ENCODE data around the gene GPC6. TPM values are rescaled to one million over a fixed set of nuclear protein-coding genes. Genes with fewer than 3 reads are reported as not detected.
A peak's percentile ranks its signal among the peaks of the same experiment; 100 is the strongest.

GPC6 gene
- polyA plus RNA-seq, 6 donors from 2014 or later: not detected

GRCh38 chr13:94414141-94414540 lies 1187.5 kb downstream of the GPC6 start:
- peaks cover 19 to 30% (median 20%) of the 10 kb centered on the region in 3 donors for H3K27me3 Mint-ChIP-seq
- H3K9me3 Mint-ChIP-seq: peaks cover 4 to 21% (median 13%) of the 10 kb centered on the region in 7 donors
- no peak overlapping the region for H3K4me3 Mint-ChIP-seq
- DNase-seq: no peak
- no peak for ATAC-seq (ENCODE audit: low read depth in 2 of 2)
- H3K4me1 Mint-ChIP-seq: peaks cover 8 to 11% (median 9%) of the 10 kb centered on the region in 3 donors
- no peak overlapping the region for H3K27ac Mint-ChIP-seq
- H3K36me3 Mint-ChIP-seq: peaks cover 4 to 11% of the 10 kb centered on the region in 2 donors

DNA sequence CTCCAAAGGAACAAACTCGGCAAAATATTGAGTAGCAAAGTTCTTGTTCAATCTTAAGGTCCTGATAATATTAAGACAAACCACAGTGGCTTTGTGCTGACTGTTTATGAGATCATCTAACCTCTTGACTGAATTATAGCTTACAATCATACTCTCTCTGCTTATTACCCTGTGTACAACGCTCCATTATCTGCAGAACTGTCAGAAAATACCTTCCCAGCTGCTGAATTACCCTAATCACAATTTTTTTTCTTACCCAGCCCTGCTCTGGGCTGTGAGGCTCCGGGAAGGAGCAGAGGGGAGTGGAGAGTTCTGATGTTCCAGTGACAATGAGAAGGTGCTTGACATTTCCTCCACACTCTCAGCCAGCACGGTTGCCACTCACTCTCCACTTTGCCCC lies 1188.1 kb downstream of the GPC6 start:
- H3K27ac Mint-ChIP-seq: no peak overlapping the region
- DNase-seq (no peak), ATAC-seq (ENCODE audit: low read depth in 2 of 2) (no peak)
- peaks cover 4 to 11% of the 10 kb centered on the region in 2 donors for H3K36me3 Mint-ChIP-seq
- H3K27me3 Mint-ChIP-seq: peaks cover 19 to 30% (median 20%) of the 10 kb centered on the region in 3 donors
- peaks cover 12 to 17% (median 14%) of the 10 kb centered on the region in 3 donors for H3K4me1 Mint-ChIP-seq
- H3K4me3 Mint-ChIP-seq: no peak overlapping the region
- peaks cover 4 to 21% (median 13%) of the 10 kb centered on the region in 7 donors for H3K9me3 Mint-ChIP-seq

DNA sequence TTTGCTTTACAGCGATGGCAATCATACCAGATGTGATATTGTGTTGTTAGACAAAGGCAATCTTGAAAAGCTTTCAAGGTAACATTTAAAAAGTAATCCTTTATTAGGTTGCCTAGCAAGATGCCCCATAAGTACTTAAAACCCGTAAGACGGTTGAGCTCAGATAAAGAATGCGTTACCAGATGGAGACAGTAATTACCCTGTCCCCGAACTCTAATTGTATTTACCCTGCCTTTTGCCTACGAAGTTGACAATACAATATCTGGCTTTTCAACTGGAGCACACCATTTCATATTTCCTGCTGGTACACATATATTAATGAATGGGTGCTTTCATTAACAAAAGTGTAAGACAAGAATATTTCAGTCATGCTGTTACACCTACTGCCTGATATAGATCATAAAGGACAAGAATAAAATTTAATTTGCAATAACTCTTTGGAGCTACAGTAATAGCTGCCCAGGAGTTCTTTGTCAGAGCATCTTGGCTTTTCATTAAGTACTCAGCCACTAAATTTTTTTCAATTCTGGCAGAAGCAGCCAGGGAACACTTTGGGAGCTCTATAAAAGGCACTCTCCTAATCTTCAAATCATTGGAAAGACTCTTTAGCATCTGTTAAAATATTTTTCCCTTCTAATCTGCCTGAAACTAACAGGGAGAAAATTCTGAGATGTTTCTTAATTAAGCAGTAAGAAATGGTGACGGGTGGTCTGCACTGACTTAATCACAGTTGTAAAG lies 1189.1 kb downstream of the GPC6 start:
- H3K27ac Mint-ChIP-seq: no peak overlapping the region
- peaks cover 19 to 27% (median 23%) of the 10 kb centered on the region in 3 donors for H3K4me1 Mint-ChIP-seq
- peaks cover 9 to 28% (median 13%) of the 10 kb centered on the region in 7 donors for H3K9me3 Mint-ChIP-seq
- peaks cover 4 to 20% of the 10 kb centered on the region in 2 donors for H3K36me3 Mint-ChIP-seq
- peaks cover 27 to 37% (median 29%) of the 10 kb centered on the region in 3 donors for H3K27me3 Mint-ChIP-seq
- H3K4me3 Mint-ChIP-seq: no peak overlapping the region
- ATAC-seq (ENCODE audit: low read depth in 2 of 2): no peak
- no peak for DNase-seq

GRCh38 chr13:94416454-94417080 lies 1190.0 kb downstream of the GPC6 start:
- ATAC-seq (ENCODE audit: low read depth in 2 of 2) (no peak), DNase-seq (no peak)
- no peak overlapping the region for H3K27ac Mint-ChIP-seq
- H3K4me3 Mint-ChIP-seq: no peak overlapping the region
- peaks cover 19 to 27% (median 23%) of the 10 kb centered on the region in 3 donors for H3K4me1 Mint-ChIP-seq
- H3K27me3 Mint-ChIP-seq: peaks cover 26 to 33% (median 27%) of the 10 kb centered on the region in 3 donors
- H3K9me3 Mint-ChIP-seq: peaks cover 9 to 36% (median 20%) of the 10 kb centered on the region in 7 donors
- peaks cover 4 to 20% of the 10 kb centered on the region in 2 donors for H3K36me3 Mint-ChIP-seq

GRCh38 chr13:94417294-94417693 lies 1190.7 kb downstream of the GPC6 start:
- Mint-ChIP-seq H3K27ac (no peak overlapping the region), H3K4me1 (peaks cover 19 to 27% (median 23%) of the 10 kb centered on the region in 3 donors), H3K36me3 (peaks cover 4 to 20% of the 10 kb centered on the region in 2 donors), H3K27me3 (peaks cover 22 to 30% (median 27%) of the 10 kb centered on the region in 3 donors), H3K9me3 (peaks cover 9 to 40% (median 24%) of the 10 kb centered on the region in 7 donors), H3K4me3 (peak overlapping the region in 2 of 8 donors; percentile 29 to 31)
- DNase-seq (no peak), ATAC-seq (ENCODE audit: low read depth in 2 of 2) (no peak)

DNA sequence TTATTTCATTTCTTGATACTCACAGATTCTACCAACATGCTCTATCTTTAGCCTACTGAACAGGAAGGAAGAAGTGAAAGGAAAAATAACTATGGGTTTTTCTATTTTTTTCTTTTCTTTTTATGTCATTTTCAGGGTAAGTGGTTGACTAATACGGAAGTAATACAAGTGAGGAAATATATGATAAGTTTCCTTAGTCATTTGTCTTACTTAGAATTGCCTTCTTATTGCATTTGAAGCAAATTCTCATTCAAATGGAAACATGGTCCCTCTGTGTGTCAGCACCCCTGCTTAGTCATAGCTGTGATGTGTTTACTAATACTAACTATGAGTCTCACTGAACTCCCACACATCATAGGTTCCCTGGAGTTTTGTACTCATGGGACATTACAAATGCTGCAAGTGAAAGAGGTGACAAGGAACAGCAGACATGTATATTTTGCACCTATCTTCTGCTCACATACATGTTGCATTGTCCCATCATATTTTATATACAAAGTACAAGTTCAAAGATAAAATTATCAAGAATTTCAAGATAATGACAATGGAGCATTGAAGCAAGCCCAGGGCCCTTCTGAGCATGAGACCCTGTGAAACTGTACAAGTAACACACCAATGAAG lies 1192.8 kb downstream of the GPC6 start:
- Mint-ChIP-seq H3K27ac (peak overlapping the region in 1 of 6 donors; percentile 61), H3K4me1 (peaks cover 19 to 27% (median 23%) of the 10 kb centered on the region in 3 donors), H3K27me3 (peaks cover 26 to 27% (median 26%) of the 10 kb centered on the region in 3 donors), H3K36me3 (peaks cover 4 to 20% of the 10 kb centered on the region in 2 donors), H3K4me3 (peak overlapping the region in 6 of 8 donors; percentile 34 to 67 (median 44)), H3K9me3 (peaks cover 9 to 40% (median 24%) of the 10 kb centered on the region in 7 donors)
- peak; percentile 34 to 58 for ATAC-seq (ENCODE audit: low read depth in 2 of 2)
- DNase-seq: no peak

GRCh38 chr13:94419925-94420305 lies 1193.3 kb downstream of the GPC6 start:
- Mint-ChIP-seq H3K4me3 (peak overlapping the region in 1 of 8 donors; percentile 0), H3K9me3 (peaks cover 9 to 40% (median 24%) of the 10 kb centered on the region in 7 donors), H3K36me3 (peaks cover 4 to 20% of the 10 kb centered on the region in 2 donors), H3K27ac (no peak overlapping the region), H3K27me3 (peaks cover 23 to 27% (median 26%) of the 10 kb centered on the region in 3 donors), H3K4me1 (peaks cover 19 to 27% (median 23%) of the 10 kb centered on the region in 3 donors)
- DNase-seq (no peak), ATAC-seq (ENCODE audit: low read depth in 2 of 2) (no peak)

DNA sequence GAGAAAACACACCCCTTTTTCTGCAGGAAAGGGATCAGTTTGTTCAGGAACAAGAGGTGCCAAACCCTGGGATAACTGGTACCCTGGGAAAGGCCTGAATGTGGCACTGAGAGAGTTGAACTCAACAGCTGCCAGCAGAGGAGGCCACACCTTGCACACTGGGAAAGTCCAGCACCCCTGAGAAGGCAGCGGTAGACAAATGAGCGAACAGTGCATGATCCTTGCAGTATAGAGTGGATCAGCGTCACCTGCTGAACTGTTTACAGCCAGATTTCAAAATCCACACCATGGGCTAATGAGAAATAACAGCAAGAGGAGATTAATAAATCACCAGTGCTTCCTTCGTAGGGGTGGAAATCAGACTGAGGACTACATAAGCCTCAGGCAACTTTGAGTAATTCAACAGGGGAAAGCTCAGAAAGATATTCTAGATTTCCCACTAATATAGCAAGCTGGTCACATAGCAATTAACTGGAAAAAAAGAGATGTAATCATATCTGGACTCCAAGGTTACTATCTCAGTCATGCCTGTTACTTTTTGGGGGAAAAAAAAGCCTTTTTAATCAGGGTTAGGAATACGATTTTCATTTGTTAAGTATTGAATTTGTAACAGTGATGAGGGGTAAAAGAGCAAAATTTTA lies 1200.8 kb downstream of the GPC6 start:
- Mint-ChIP-seq H3K4me1 (peaks cover 0 to 4% (median 0%) of the 10 kb centered on the region in 3 donors), H3K36me3 (no peaks in the 10 kb centered on the region), H3K9me3 (peaks cover 0 to 1% (median 0%) of the 10 kb centered on the region in 7 donors), H3K27me3 (peaks cover 8 to 21% (median 11%) of the 10 kb centered on the region in 3 donors), H3K4me3 (no peak overlapping the region), H3K27ac (no peak overlapping the region)
- DNase-seq: no peak
- no peak for ATAC-seq (ENCODE audit: low read depth in 2 of 2)

DNA sequence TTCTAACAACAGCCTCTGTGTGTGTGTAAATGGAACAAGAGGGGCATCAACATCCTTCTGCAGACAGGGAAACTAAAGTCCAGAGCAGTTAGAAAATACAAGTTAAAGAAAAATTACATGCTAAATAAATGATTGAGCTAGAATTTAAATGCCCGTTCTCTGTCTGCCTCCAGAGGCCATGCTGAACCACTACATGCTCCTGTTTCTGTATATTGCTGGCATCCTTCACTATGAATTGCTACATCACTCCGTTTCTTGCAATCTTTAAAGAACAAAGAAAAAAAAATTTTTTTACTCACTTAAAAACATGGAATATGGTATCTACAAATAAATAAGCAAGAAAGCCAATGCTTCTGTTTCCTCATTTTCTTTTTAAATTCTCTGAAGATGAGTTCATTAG lies 1205.0 kb downstream of the GPC6 start:
- no peak for DNase-seq
- Mint-ChIP-seq H3K27ac (peak overlapping the region in 1 of 6 donors; percentile 77), H3K9me3 (no peaks in the 10 kb centered on the region), H3K4me3 (no peak overlapping the region), H3K4me1 (peaks cover 11 to 17% (median 11%) of the 10 kb centered on the region in 3 donors), H3K36me3 (no peaks in the 10 kb centered on the region), H3K27me3 (peaks cover 0 to 5% (median 0%) of the 10 kb centered on the region in 3 donors)
- no peak for ATAC-seq (ENCODE audit: low read depth in 2 of 2)

DNA sequence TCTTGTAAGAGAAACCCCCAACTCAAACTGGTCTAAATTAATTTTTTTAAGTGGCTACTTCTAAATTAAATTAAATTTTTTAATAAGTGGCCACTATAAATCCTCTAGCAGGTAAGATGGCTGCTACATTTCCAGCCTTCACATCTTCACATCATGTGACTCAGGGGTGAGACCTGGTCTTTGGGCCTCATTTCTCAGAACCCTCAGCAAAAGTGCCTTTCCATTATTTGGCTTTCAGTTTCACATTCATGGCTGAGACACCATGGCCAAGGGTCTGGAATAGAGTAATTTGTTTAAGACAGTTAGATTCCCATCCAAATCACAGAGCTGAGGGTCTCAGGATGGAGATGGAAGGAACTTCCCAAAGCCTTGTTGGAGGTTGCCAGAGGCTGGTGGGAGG lies 1205.4 kb downstream of the GPC6 start:
- H3K4me3 Mint-ChIP-seq: peak overlapping the region in 1 of 8 donors; percentile 72

DNA sequence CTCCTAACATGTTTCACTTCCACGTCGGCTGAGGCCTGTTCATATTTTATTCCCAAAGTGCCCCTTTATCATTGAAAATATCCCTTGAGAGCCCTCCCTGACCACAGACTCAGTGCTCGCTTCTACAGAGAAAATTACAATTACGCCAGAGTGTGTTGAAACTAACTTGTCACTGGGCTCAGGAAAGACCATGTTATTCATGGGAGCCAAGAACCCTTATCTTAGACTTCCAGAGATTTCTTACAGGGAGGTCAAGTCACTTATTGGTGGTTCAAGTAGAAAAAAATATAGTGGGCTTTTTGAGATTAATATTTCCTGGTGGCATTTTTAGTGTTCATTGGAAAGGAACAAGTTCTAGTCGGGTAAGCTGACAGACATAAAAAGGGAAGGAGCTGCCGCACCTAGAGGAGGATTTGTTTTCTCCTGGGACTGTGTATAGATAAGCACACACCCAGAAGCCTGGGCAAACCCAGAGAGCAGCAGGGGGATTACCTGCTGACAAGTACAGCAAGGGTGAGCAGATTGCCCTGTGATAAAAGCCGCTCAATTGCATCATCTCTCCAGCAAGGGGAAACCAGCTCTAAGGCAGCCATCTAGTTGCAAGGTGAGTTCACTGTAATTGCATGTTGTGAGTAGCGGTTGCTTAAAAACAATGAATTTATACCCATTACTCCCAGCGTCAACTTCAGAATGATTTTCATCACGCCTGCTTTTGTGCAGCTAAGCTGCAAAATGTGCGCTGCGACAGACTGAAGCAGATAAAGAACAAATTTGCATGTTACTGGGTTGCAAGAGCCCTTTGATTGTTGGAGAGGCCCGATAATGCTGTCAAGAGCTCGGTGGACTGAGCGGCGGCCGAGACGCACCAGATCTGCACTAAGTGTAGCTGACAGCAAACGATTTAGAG lies 1206.7 kb downstream of the GPC6 start:
- Mint-ChIP-seq H3K27ac (peak overlapping the region in 2 of 6 donors; percentile 29 to 45), H3K36me3 (no peaks in the 10 kb centered on the region), H3K4me3 (no peak overlapping the region), H3K9me3 (no peaks in the 10 kb centered on the region), H3K4me1 (peaks cover 11 to 17% (median 11%) of the 10 kb centered on the region in 3 donors), H3K27me3 (peaks cover 0 to 5% (median 0%) of the 10 kb centered on the region in 3 donors)
- ATAC-seq (ENCODE audit: low read depth in 2 of 2) (peak; percentile 79), DNase-seq (peak; percentile 12)

More for the DNA sequence above, 1205.4 kb downstream of the GPC6 start:
- no peaks in the 10 kb centered on the region for H3K9me3 Mint-ChIP-seq
- DNase-seq (no peak), ATAC-seq (ENCODE audit: low read depth in 2 of 2) (no peak)
- H3K4me1 Mint-ChIP-seq: peaks cover 11 to 17% (median 11%) of the 10 kb centered on the region in 3 donors
- H3K27ac Mint-ChIP-seq: peak overlapping the region in 2 of 6 donors; percentile 30 to 92
- peaks cover 0 to 5% (median 0%) of the 10 kb centered on the region in 3 donors for H3K27me3 Mint-ChIP-seq
- H3K36me3 Mint-ChIP-seq: no peaks in the 10 kb centered on the region

- Mint-ChIP-seq H3K9me3 (no peaks in the 10 kb centered on the region), H3K36me3 (no peaks in the 10 kb centered on the region), H3K27ac (no peak overlapping the region), H3K27me3 (peaks cover 6 to 10% (median 9%) of the 10 kb centered on the region in 3 donors), H3K4me1 (peaks cover 11 to 17% (median 11%) of the 10 kb centered on the region in 3 donors), H3K4me3 (no peak overlapping the region)
- peak; percentile 35 to 46 for ATAC-seq (ENCODE audit: low read depth in 2 of 2)
- DNase-seq: peak; percentile 21
Measured at GRCh38 chr13:94435604-94436226, 1209.1 kb downstream of the GPC6 start.
